Stimulated activated effector memory CD8-positive, alpha-beta T cell treated with anti-CD3 and anti-CD28 coated beads, Interleukin-12 subunit alpha, Interleukin-12 subunit beta, amount 100 ng/mL, for 72 hours (primary cell): ENCODE data around the gene LAMB2.
A peak's percentile ranks its signal among the peaks of the same experiment; 100 is the strongest.

ENCODE experiments used
- ATAC-seq: fragments of 150-1000 bp; cut with Tn5 transposase; 2 replicates; pipeline ENCODE4 v1.10.0; 2021
- DNase-seq, 2 donors: peaks; one replicate each; pipeline ENCODE4 v3.0.0; 2021 to 2022; ENCODE audit warnings: low spot score in 2 of 2
- H3K27ac Mint-ChIP-seq: one replicate; pipeline ENCODE4 v1.8.0; 2022; ENCODE audit warnings: mild to moderate bottlenecking, mixed read lengths
- H3K36me3 Mint-ChIP-seq: one replicate; pipeline ENCODE4 v1.8.0; 2022; ENCODE audit warnings: mild to moderate bottlenecking, mixed read lengths
- H3K4me1 Mint-ChIP-seq: one replicate; pipeline ENCODE4 v1.8.0; 2022; ENCODE audit warnings: mixed read lengths
- H3K4me3 Mint-ChIP-seq: one replicate; pipeline ENCODE4 v1.8.0; 2022; ENCODE audit warnings: mild to moderate bottlenecking, mixed read lengths
- H3K9me3 Mint-ChIP-seq: one replicate; pipeline ENCODE4 v1.8.0; 2022; ENCODE audit warnings: mixed read lengths

The LAMB2 gene

GRCh38 chr3:49134471-49135265 is 1.8 kb upstream of the LAMB2 start:
- H3K9me3 Mint-ChIP-seq, result no peaks in the 10 kb centered on the region
- H3K4me3 Mint-ChIP-seq, result no peak overlapping the region
- ATAC-seq, result no peak
- no peaks in the 10 kb centered on the region for H3K36me3 Mint-ChIP-seq
- no peak overlapping the region for H3K27ac Mint-ChIP-seq
- DNase-seq, result no peak
- H3K4me1 Mint-ChIP-seq, result peaks cover 6% of the 10 kb centered on the region

DNA sequence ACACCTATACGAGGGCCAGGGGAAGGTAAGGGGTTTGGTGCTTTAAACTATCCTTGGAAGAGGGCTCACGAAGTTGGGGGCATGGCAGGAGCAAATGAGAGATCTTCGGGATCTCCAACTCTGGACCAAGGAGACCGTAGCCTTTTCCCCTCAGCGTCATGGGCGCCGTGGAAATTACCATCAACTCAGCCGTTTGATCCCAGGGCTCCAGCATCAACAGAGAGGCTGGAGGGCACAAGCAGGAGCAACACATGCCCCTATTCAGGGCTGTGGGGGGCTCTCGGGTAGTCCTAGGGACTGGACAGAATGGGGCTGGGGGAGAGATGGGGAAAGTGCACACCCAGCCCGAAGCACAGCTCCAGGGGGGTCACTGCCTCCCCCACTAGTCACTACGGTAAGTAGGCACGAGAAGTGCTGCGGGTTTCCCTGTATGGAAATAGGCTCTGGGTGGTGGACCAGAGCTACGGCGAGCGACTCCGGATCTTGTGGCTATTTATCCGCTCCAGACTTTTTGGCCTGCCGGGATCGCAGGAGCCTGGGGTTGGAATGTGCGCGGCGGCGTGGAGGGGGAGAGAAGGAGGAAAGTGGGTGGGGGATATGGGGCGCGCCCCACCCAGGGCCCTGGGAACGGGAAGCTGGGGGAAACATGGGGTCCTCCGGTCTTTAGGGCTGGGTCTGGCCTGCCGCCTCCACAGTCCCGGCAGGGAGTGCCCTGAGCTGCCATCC is 539 bp upstream of the LAMB2 start:
- Mint-ChIP-seq H3K9me3 (no peaks in the 10 kb centered on the region), H3K4me1 (peaks cover 6% of the 10 kb centered on the region), H3K4me3 (no peak overlapping the region), H3K36me3 (no peaks in the 10 kb centered on the region), H3K27ac (no peak overlapping the region)
- ATAC-seq, result no peak
- DNase-seq, result no peak

DNA sequence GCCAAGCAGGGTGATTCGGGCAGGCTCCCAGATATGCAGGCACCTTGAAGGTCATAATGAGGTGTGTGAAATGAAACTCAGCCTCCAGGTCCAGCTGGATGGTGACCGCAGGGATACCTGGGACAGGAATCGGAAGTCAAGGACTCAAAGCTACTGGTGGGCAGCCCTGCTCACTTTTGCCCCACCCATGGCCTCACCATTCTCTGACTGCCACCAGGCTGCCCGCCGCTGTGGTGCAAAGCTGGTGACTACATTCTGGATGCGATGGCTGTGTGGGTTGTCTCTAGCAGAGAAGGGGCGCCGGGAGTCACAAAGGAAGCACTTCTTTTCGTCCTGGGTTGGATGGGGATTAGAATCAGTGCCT is 795 bp downstream of the LAMB2 start:
- no peaks in the 10 kb centered on the region for H3K9me3 Mint-ChIP-seq
- no peak overlapping the region for H3K27ac Mint-ChIP-seq
- H3K4me1 Mint-ChIP-seq, result peaks cover 6% of the 10 kb centered on the region
- no peak for ATAC-seq
- no peak overlapping the region for H3K4me3 Mint-ChIP-seq
- H3K36me3 Mint-ChIP-seq, result no peaks in the 10 kb centered on the region
- DNase-seq, result no peak

GRCh38 chr3:49131576-49131975 is 1.3 kb downstream of the LAMB2 start:
- no peak for DNase-seq
- no peaks in the 10 kb centered on the region for H3K9me3 Mint-ChIP-seq
- peaks cover 6% of the 10 kb centered on the region for H3K4me1 Mint-ChIP-seq
- no peaks in the 10 kb centered on the region for H3K36me3 Mint-ChIP-seq
- H3K27ac Mint-ChIP-seq, result no peak overlapping the region
- no peak overlapping the region for H3K4me3 Mint-ChIP-seq
- ATAC-seq, result no peak

GRCh38 chr3:49131040-49131439 is 1.8 kb downstream of the LAMB2 start:
- Mint-ChIP-seq H3K36me3 (no peaks in the 10 kb centered on the region), H3K4me1 (peaks cover 6% of the 10 kb centered on the region), H3K4me3 (no peak overlapping the region), H3K9me3 (no peaks in the 10 kb centered on the region), H3K27ac (no peak overlapping the region)
- ATAC-seq (no peak), DNase-seq (no peak)

DNA sequence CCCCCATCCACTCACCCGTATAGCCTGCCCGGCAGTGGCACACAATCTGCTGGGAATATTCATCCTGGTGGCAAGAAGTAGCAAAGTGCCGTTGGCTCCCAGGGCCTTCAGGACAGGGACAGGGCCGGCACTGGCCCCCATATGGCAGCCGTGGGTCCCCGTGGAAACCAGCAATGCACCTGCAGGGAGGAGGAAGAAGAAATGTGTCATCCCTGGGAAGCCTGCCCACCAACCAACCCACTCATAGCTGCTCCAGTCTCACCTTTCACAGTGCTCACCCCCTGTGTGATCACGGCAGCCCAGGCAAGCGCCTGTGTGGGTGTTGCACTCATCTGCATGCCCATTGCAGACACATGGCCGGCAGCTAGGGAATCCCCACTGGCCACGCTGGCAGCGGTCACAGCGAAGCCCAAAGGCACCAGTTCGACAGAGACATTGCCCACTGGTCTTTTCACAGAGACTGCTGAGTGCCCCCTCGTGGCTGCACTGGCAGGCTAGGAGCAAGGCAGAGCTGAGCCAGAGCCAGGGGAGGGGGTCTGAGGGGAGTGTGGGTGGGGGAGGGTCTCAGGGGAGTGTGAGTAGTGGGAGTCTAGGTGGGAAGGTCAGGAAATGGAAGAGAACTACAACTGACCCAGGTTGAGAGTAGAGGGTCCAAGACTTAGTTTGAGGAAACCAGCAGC is 7.7 kb downstream of the LAMB2 start:
- Mint-ChIP-seq H3K27ac (no peak overlapping the region), H3K9me3 (no peaks in the 10 kb centered on the region), H3K4me3 (no peak overlapping the region), H3K4me1 (peaks cover 12% of the 10 kb centered on the region), H3K36me3 (no peaks in the 10 kb centered on the region)
- DNase-seq, result no peak
- no peak for ATAC-seq

DNA sequence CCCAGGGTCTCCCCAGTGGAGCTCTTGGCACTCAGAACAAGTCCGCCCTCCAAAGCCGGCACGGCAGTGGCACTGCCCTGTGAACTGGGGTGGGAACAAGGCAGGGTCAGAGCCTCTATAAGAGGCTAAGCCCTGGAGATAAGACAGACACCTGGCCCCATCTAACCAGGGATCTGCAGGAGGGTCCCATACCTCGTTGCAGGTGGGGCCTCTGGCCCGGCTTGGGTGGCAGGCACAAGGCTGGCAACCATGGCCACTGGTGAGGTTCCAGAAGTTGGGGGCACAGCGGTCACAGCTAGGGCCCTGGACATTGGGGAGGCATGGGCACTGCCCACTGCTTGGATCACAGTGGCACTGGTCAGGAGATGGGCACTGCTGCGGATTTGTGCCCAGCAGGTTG is 8.6 kb downstream of the LAMB2 start:
- DNase-seq (no peak), ATAC-seq (no peak)
- Mint-ChIP-seq H3K4me1 (peaks cover 19% of the 10 kb centered on the region), H3K36me3 (peaks cover 3% of the 10 kb centered on the region), H3K9me3 (no peaks in the 10 kb centered on the region), H3K27ac (no peak overlapping the region), H3K4me3 (no peak overlapping the region)

GRCh38 chr3:49123687-49124086 is 9.2 kb downstream of the LAMB2 start:
- no peak for DNase-seq
- Mint-ChIP-seq H3K27ac (no peak overlapping the region), H3K4me1 (peaks cover 25% of the 10 kb centered on the region), H3K9me3 (no peaks in the 10 kb centered on the region), H3K36me3 (peaks cover 8% of the 10 kb centered on the region), H3K4me3 (no peak overlapping the region)
- no peak for ATAC-seq

- Mint-ChIP-seq H3K9me3 (no peaks in the 10 kb centered on the region), H3K36me3 (peaks cover 15% of the 10 kb centered on the region), H3K27ac (no peak overlapping the region), H3K4me1 (peaks cover 26% of the 10 kb centered on the region), H3K4me3 (no peak overlapping the region)
- ATAC-seq (no peak), DNase-seq (no peak)
These were observed 9.8 kb downstream of the LAMB2 start for GRCh38 chr3:49122886-49123545.

- no peak overlapping the region for H3K4me3 Mint-ChIP-seq
These were observed 10.4 kb downstream of the LAMB2 start for GRCh38 chr3:49122451-49122850.

DNA sequence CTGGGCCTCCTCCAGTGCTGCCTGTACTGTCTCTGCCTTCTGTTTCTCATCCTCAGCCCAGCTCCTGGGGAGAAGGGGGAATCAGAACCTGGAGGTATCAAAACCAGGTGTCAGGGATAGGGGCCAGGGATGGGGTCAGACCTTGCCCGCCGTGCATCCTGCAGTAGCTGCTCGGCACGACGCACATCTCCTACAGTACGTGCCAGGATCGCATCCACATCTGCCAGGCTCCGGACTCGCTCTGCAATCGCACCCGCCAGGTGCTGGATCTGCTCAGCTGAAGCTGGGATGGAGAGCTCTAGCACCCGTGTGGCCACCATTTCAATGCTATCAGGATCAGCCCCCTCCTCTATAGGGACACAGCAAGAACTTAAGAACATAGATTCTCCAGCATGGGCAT is 10.8 kb downstream of the LAMB2 start:
- ATAC-seq (no peak), DNase-seq (no peak)
- H3K36me3 Mint-ChIP-seq, result peaks cover 25% of the 10 kb centered on the region
- H3K4me1 Mint-ChIP-seq, result peaks cover 26% of the 10 kb centered on the region
- peak overlapping the region; percentile 75 for H3K4me3 Mint-ChIP-seq
- H3K27ac Mint-ChIP-seq, result peak overlapping the region; percentile 79
- no peaks in the 10 kb centered on the region for H3K9me3 Mint-ChIP-seq

More at GRCh38 chr3:49122451-49122850, 10.4 kb downstream of the LAMB2 start:
- Mint-ChIP-seq H3K27ac (peak overlapping the region; percentile 79), H3K4me1 (peaks cover 26% of the 10 kb centered on the region), H3K9me3 (no peaks in the 10 kb centered on the region), H3K36me3 (peaks cover 20% of the 10 kb centered on the region)
- DNase-seq (no peak), ATAC-seq (no peak)

DNA sequence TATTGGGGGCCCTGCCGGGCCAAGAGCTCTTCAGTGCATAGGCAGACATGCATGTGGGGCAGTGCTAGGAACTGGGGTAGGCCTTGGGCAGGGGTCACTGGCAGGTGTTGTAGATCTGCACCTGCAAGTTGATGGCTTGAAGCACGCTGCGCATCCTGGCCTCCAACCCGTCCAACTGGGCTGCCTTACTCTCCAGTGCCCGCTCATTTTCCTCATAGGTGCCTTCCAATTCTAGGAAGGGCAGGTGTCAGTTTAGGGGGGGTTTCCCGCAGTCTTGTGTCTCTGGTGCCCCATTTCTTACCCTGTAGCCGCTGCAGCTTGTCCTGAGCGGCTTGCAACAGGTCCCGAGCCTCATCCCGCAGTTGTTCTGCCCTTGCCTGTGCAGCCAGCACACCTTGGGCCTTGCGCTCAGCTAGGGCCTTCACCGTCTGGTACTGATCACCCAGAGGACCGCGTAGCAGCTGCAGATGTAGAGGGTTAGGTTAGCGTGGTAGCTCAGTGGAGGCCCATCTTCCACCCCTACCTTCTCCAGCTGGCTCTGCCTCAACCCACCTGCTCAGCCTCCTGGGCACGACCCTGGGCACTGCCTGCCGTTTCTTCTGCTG is 11.6 kb downstream of the LAMB2 start:
- no peaks in the 10 kb centered on the region for H3K9me3 Mint-ChIP-seq
- peaks cover 31% of the 10 kb centered on the region for H3K36me3 Mint-ChIP-seq
- H3K4me3 Mint-ChIP-seq, result peak overlapping the region; percentile 75
- DNase-seq, result no peak
- no peak for ATAC-seq
- H3K27ac Mint-ChIP-seq, result peak overlapping the region; percentile 79
- H3K4me1 Mint-ChIP-seq, result peaks cover 26% of the 10 kb centered on the region

DNA sequence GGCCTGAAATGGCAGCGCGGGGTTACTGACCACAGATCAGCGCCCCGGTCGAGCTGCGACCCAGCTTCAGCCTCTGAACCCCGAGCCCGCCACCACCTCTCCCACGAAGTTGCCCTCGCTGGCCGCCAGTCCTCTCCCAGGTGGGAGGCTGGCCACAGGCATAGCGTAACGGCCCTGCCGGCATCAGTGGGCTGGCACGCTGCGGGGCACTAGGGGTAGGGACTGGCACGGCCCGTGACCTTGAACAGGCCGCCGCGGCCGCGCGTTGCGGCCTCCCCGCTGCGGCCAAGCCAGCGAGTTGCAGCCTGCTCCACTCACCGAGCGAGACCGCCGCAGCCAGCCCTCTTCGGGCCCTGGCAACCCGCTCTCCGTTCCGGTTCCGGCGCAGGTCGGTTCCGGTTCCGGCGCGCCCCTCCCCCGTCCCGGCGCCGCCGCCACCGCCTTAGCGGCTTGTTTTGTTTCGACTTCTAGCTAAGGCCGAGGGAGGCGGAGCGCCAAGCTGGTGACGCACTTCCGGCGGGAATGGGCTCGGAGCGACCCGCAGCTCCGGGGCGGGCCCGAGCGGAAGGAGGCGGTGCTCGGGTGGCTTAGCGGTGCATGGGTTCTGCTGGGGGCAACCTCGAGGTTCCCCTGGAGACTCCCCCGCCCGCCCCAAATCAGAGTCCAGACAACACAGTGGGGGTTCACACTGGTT is 12.3 kb downstream of the LAMB2 start, which contains the start of gene USP19:
TSS of gene USP19 (minus strand) at position 386 of the 694 bp plus-strand sequence. CDS start 1,678 bp downstream, outside the sequence.
- Mint-ChIP-seq H3K27ac (peak within 1 kb of the TSS; percentile 79), H3K9me3 (no peaks in the 10 kb centered on the region), H3K4me1 (peaks cover 26% of the 10 kb centered on the region), H3K36me3 (peaks cover 38% of the 10 kb centered on the region), H3K4me3 (peak within 1 kb of the TSS; percentile 75)
- ATAC-seq (peak; percentile 92), DNase-seq (peak; percentile 83 to 94)

DNA sequence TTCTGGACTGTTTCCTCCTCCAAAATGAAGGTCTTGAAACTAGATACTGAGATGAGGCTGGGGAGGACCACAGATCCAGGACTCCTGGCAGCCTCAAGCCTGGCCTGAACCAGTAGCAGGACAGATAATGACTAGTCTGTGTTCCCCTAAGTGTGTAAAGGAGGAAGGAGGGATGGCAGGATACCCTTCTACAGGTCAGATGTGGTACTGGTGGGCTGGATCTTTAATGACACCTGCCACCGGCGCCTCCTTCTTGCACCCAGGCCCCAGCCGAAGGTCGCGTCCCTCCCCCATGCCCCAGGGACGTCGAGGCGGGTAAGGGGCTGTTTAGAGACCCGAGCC is 12.8 kb downstream of the LAMB2 start:
- no peak for DNase-seq
- H3K27ac Mint-ChIP-seq, result peak overlapping the region; percentile 79
- H3K4me3 Mint-ChIP-seq, result peak overlapping the region; percentile 75
- H3K36me3 Mint-ChIP-seq, result peaks cover 43% of the 10 kb centered on the region
- peak; percentile 3 for ATAC-seq
- H3K9me3 Mint-ChIP-seq, result no peaks in the 10 kb centered on the region
- H3K4me1 Mint-ChIP-seq, result peaks cover 26% of the 10 kb centered on the region
